ENCODE measurements around the gene ZBTB7B. TPM values are rescaled to one million over a fixed set of nuclear protein-coding genes. Genes with fewer than 3 reads are reported as not detected.
A peak's percentile ranks its signal among the peaks of the same experiment; 100 is the strongest.

Gene ZBTB7B
- total RNA-seq, 2 experiments from 2014 or later, result 16.3 to 23.2 TPM

- no TSS peak for BruUV-seq (replicated peaks)
- H3K27ac ChIP-seq (ENCODE audit: low read depth, low read length, poor library complexity, severe bottlenecking), result peak within 1 kb of the TSS; percentile 89
- H3K4me2 ChIP-seq (ENCODE audit: low read length), result peak within 1 kb of the TSS; percentile 86
- H3K9me2 ChIP-seq (ENCODE audit: insufficient read depth, low read length), result no peaks in the 10 kb centered on the region
- H3K4me1 ChIP-seq (ENCODE audit: insufficient read depth, low read length, poor library complexity, severe bottlenecking), result peaks cover 52% of the 10 kb centered on the region
- H2AFZ ChIP-seq (ENCODE audit: low read length), result peak within 1 kb of the TSS; percentile 20; the same call in 1 of the 2 replicates
- H4K20me1 ChIP-seq (ENCODE audit: insufficient read depth, low read length), result peaks cover 15% of the 10 kb centered on the region; the same call in 1 of the 2 replicates
- CTCF ChIA-PET (ENCODE audit: unreplicated experiment), result no interaction called here
- DNase-seq (ENCODE audit: low spot score), result peak; percentile 100
- H3K36me3 ChIP-seq (ENCODE audit: insufficient read depth, low read length), result peaks cover 50% of the 10 kb centered on the region
- peaks cover 72% of the 10 kb centered on the region for H3K79me2 ChIP-seq (ENCODE audit: insufficient read depth, low read depth, low read length)
- TF ChIP-seq, protein P1, sequence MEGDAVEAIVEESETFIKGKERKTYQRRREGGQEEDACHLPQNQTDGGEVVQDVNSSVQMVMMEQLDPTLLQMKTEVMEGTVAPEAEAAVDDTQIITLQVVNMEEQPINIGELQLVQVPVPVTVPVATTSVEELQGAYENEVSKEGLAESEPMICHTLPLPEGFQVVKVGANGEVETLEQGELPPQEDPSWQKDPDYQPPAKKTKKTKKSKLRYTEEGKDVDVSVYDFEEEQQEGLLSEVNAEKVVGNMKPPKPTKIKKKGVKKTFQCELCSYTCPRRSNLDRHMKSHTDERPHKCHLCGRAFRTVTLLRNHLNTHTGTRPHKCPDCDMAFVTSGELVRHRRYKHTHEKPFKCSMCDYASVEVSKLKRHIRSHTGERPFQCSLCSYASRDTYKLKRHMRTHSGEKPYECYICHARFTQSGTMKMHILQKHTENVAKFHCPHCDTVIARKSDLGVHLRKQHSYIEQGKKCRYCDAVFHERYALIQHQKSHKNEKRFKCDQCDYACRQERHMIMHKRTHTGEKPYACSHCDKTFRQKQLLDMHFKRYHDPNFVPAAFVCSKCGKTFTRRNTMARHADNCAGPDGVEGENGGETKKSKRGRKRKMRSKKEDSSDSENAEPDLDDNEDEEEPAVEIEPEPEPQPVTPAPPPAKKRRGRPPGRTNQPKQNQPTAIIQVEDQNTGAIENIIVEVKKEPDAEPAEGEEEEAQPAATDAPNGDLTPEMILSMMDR (conservative IDR thresholded peaks at IDR 0.05; ENCODE audit: low read length), result no peak
- TF ChIP-seq EZH2phosphoT487 (IDR thresholded peaks at IDR 0.05; ENCODE audit: borderline replicate concordance, low read depth, low read length), result no peak
- no peaks in the 10 kb centered on the region for H3K9me3 ChIP-seq (ENCODE audit: low read length)
- intact Hi-C loops (cut with micrococcal nuclease; ENCODE audit: unreplicated experiment), result loop anchor here (1.0 kb wide), 2 partner anchors 13 to 25 kb away; partner anchors contain the start of gene PYGO2
- H3K4me3 ChIP-seq (ENCODE audit: low read depth, low read length, poor library complexity, severe bottlenecking), result peak within 1 kb of the TSS; percentile 83
- POLR2A ChIA-PET, result interaction anchor here (0.5 to 1.7 kb wide), 10 partner anchors 16 to 338 kb away, joined by 3 to 6 read pairs (median 3); partner anchors contain the start of genes EFNA4, KCNN3, LENEP and PBXIP1
Measured at GRCh38 chr1:154974102-154974807, 28.3 kb upstream of the ZBTB7B start, which contains the start of gene CKS1B. CKS1B (plus strand) TSS chr1:154974681; CDS start chr1:154974746, 65 bp downstream.

DNA sequence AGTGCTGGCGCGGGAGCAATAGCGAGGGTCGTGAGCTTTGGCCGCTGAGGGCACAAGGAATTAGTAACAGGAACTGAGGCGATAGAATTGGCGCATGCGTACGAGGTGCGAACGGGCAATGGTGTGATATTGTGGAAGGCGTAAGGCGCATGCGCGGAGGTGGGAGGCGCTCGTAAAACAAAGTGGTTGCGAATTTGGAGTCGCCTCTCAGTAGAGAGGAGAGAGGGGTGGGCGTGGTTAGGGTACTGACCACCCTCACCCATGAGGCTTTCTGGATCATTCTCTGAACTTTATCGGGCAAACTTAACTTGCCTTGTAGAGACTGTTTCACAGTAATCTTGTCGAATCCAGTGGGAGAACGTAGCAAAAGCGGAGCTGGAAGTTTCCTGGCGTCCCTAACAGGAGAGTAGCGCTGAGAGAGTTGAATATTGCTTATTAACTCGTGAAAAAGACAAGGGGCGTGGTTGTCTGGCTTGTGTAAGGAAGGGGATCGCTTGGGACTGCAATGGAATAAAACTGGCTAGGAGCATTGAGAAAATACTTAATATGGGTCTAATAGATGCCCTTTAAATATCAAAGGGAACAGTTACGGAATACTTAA lies 27.7 kb upstream of the ZBTB7B start:
- H3K9me3 ChIP-seq (ENCODE audit: low read length), result no peaks in the 10 kb centered on the region
- peak; percentile 98 for DNase-seq (ENCODE audit: low spot score)
- intact Hi-C loops (cut with micrococcal nuclease; ENCODE audit: unreplicated experiment), result loop anchor here (1.0 kb wide), 3 partner anchors 8 to 24 kb away; partner anchors contain the start of genes FLAD1 and PYGO2
- no peak overlapping the region; the same call in 1 of the 2 replicates for H2AFZ ChIP-seq (ENCODE audit: low read length)
- H4K20me1 ChIP-seq (ENCODE audit: insufficient read depth, low read length), result peaks cover 15% of the 10 kb centered on the region; the same call in 1 of the 2 replicates
- H3K36me3 ChIP-seq (ENCODE audit: insufficient read depth, low read length), result peaks cover 49% of the 10 kb centered on the region
- peak overlapping the region; percentile 83 for H3K4me3 ChIP-seq (ENCODE audit: low read depth, low read length, poor library complexity, severe bottlenecking)
- BruUV-seq (replicated peaks), result TSS peak; percentile 55
- peak overlapping the region; percentile 83 for H3K4me2 ChIP-seq (ENCODE audit: low read length)
- ChIA-PET POLR2A (interaction anchor here (0.5 to 0.8 kb wide), 3 partner anchors 47 to 114 kb away, joined by 3 read pairs; no protein-coding TSS in a partner anchor), CTCF (ENCODE audit: unreplicated experiment) (no interaction called here)
- no peak for TF ChIP-seq EZH2phosphoT487 (IDR thresholded peaks at IDR 0.05; ENCODE audit: borderline replicate concordance, low read depth, low read length)
- TF ChIP-seq, protein P1 (conservative IDR thresholded peaks at IDR 0.05; ENCODE audit: low read length), result no peak
- H3K9me2 ChIP-seq (ENCODE audit: insufficient read depth, low read length), result no peaks in the 10 kb centered on the region
- H3K4me1 ChIP-seq (ENCODE audit: insufficient read depth, low read length, poor library complexity, severe bottlenecking), result peaks cover 52% of the 10 kb centered on the region
- H3K79me2 ChIP-seq (ENCODE audit: insufficient read depth, low read depth, low read length), result peaks cover 72% of the 10 kb centered on the region
- peak overlapping the region; percentile 89 for H3K27ac ChIP-seq (ENCODE audit: low read depth, low read length, poor library complexity, severe bottlenecking)

Data from OCI-LY7 (cell line).